Measurements from ENCODE around the gene LYRM7. TPM values are rescaled to one million over a fixed set of nuclear protein-coding genes. Genes with fewer than 3 reads are reported as not detected.

Gene LYRM7
- total and polyA plus RNA-seq, 10 of the 15 experiments (the other 5 are each of a cell fraction or from before 2014, with no cell fraction given), result 9.2 to 68.8 (median 20.2) TPM

GRCh38 chr5:131224387-131225201 lies 53.9 kb downstream of the LYRM7 start (continued):
- TF ChIP-seq ATF7 (IDR thresholded peaks at IDR 0.05; ENCODE audit: low read depth) (peak; percentile 89), ASH2L (IDR thresholded peaks at IDR 0.05; ENCODE audit: borderline replicate concordance, low read depth) (no peak; the same call in 1 of the 2 replicates), ZNF207 (IDR thresholded peaks at IDR 0.05; ENCODE audit: borderline replicate concordance) (0 out of 2 replicates have a peak, but pooled peaks have one; percentile 23), SREBF2 (IDR thresholded peaks at IDR 0.05; ENCODE audit: low read length) (no peak), ZNF687 (IDR thresholded peaks at IDR 0.05) (peak; percentile 33; the same call in 1 of the 2 replicates), ZNF622 (IDR thresholded peaks at IDR 0.05) (no peak), SP1 (IDR thresholded peaks at IDR 0.05; ENCODE audit: low read depth, low read length) (peak; percentile 57), JUNB (IDR thresholded peaks at IDR 0.05) (peak; percentile 98), CEBPZ (IDR thresholded peaks at IDR 0.05; ENCODE audit: low read depth, low read length) (no peak), SIN3A (IDR thresholded peaks at IDR 0.05; ENCODE audit: low read depth, low read length) (peak; percentile 80; the same call in 1 of the 2 replicates), JUND (IDR thresholded peaks at IDR 0.05; ENCODE audit: low read depth, low read length) (peak; percentile 93), ETV6 (conservative IDR thresholded peaks at IDR 0.05 in 1 of 2, IDR thresholded peaks at IDR 0.05 in 1 of 2; ENCODE audit: borderline replicate concordance in 1 of 2, low read depth in 1 of 2) (peak in 1 of 2 experiments; percentile 96; a peak in 2 of 4 replicates), CBX3 (IDR thresholded peaks at IDR 0.05; ENCODE audit: borderline replicate concordance, low read depth) (no peak), KAT2A (conservative IDR thresholded peaks at IDR 0.05; ENCODE audit: control insufficient read depth, low read depth, low read length) (no peak), EGR1 (IDR thresholded peaks at IDR 0.05; ENCODE audit: borderline replicate concordance in 1 of 2, low read depth in 2 of 2, low read length in 2 of 2) (no peak), FOXM1 (IDR thresholded peaks at IDR 0.05; ENCODE audit: low read depth, low read length) (peak; percentile 98)
- TF ChIP-seq, protein P1, sequence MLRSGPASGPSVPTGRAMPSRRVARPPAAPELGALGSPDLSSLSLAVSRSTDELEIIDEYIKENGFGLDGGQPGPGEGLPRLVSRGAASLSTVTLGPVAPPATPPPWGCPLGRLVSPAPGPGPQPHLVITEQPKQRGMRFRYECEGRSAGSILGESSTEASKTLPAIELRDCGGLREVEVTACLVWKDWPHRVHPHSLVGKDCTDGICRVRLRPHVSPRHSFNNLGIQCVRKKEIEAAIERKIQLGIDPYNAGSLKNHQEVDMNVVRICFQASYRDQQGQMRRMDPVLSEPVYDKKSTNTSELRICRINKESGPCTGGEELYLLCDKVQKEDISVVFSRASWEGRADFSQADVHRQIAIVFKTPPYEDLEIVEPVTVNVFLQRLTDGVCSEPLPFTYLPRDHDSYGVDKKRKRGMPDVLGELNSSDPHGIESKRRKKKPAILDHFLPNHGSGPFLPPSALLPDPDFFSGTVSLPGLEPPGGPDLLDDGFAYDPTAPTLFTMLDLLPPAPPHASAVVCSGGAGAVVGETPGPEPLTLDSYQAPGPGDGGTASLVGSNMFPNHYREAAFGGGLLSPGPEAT (IDR thresholded peaks at IDR 0.05; ENCODE audit: low read depth), result peak; percentile 94
- TF ChIP-seq, protein P2, sequence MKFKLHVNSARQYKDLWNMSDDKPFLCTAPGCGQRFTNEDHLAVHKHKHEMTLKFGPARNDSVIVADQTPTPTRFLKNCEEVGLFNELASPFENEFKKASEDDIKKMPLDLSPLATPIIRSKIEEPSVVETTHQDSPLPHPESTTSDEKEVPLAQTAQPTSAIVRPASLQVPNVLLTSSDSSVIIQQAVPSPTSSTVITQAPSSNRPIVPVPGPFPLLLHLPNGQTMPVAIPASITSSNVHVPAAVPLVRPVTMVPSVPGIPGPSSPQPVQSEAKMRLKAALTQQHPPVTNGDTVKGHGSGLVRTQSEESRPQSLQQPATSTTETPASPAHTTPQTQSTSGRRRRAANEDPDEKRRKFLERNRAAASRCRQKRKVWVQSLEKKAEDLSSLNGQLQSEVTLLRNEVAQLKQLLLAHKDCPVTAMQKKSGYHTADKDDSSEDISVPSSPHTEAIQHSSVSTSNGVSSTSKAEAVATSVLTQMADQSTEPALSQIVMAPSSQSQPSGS (IDR thresholded peaks at IDR 0.05; ENCODE audit: low read length), result peak; percentile 91
